GM19099 (cell line): Measurements from ENCODE around the gene DNAJB8.

Source experiments
- POLR2A ChIP-seq: IDR thresholded peaks from 3 replicates; pipeline ENCODE4 v1.6.1; 2011; ENCODE audit warnings: low read depth; ENCODE audit not compliant: insufficient read length; ENCODE audit errors: extremely low read depth

Gene DNAJB8

DNA sequence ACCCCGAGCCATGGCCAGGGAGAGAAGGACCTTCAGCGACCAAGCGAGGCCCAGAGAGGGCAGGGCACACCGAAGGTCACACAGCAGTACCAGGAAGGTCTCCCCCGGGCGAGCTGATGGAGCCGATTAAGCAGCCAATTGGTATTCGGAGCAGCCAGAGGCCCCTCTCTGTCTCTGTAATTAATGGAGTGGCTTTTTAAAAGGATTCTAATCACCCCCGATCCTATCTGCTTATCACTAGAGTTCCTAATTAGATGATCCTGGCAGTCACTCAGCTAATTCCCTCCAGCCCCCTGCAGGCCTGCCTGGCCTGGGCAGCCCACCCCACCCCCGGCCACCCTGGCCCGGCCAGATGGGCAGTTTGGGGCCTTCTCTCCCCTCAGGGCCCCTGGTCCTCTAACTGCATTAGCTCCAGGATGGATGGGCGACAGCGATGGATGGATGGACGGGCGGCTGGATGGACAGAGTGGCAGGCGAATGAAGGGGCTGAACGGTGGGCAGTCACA, 1.6 kb upstream of the DNAJB8 start:
- TF ChIP-seq POLR2A: no peak

DNA sequence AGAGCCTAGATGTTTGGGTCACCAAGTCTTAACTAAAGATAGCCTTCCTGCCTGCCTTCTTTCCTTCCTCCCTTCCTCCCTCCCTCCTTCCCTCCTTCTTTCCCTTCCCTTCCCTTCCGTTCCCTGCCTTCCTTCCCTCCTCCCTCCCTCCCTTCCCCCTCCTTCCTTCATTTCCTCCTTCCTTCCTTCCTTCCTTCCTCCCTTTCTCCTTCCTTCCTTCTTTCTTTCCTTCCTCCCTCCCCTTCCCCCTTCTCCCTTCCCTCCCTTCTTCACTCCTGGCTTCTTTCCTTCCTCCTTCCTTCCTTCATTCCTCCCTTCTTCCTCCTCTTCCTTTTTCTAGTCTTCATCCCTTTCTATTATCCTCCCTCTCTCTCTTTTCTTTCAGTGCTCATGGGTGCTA, 2.0 kb downstream of the DNAJB8 start:
- TF ChIP-seq POLR2A: no peak

DNA sequence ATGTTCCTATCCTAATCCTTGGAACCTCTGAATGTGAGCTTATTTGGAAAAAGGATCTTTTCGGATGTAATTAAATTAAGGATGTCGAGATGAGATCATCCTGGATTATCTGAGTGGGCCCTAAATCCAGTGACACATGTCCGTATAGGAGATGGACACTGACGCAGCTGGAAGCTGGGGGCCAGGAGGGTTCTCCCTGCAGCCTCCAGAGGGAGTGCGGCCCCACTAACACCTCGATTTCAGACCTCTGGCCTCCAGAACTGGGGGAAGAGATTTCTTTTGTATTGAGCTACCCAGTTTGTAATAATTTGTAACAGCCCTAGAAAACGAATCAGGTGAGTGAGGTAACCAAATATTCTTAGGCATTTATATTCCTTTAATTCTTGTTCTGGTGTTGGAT, 2.5 kb downstream of the DNAJB8 start:
- no peak for TF ChIP-seq POLR2A

DNA sequence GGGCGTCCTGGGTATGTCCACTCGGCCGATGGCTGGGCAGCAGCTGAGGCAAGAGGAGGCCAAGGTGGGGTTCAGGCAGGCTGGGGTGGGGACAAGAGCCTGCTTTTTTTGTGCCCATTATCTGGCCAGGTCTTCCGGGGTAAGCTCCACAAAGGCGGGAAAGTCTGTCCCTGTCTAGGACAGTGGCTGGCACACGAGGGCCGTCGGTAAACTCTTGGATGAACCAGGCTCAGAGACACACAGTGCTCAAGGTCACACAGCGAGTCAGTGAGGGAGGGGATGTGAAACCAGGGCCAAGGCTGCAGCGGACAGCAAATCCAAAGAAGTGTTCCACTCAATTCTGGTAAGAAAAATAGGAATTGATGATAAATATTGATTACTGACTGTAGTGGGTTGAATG, 2.9 kb downstream of the DNAJB8 start:
- no peak for TF ChIP-seq POLR2A

DNA sequence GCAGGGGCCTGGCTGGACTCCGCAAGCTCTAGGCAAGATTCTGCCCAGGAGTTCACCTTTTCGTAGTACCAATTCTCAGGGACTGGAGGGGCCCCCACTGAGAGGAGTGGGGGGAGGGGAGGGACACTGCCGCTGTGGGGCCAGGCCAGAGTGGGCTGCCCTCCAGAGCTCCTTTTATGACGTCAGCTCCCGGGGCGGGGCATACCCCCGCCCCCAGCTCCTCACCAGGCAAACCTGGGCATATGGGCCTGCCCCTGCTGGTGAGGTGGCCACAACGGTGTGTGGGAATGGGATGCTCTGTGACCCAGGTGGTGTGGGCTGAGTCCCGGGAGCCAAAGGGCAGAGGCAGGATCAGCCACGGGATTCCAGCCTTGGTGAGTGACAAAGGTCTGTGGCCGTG, 3.3 kb downstream of the DNAJB8 start:
- TF ChIP-seq POLR2A: no peak

DNA sequence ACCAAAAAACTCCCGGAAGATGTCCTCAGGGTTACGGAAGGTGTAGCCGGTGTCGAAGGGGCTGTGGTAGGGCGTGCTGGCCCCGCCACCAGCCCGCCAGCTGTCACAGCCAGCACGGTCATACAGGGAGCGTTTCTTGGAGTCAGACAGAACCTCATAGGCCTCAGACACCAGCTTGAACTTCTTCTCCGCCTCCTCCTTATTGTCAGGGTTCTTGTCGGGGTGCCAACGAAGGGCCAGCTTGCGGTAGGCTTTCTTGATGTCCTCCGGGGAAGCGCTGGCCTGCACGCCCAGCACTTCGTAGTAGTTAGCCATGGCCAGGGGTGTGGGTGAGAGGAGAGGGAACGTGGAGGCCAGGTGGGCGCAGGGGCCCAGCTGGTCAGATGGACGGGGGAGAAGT, 3.8 kb downstream of the DNAJB8 start:
- TF ChIP-seq POLR2A: no peak

DNA sequence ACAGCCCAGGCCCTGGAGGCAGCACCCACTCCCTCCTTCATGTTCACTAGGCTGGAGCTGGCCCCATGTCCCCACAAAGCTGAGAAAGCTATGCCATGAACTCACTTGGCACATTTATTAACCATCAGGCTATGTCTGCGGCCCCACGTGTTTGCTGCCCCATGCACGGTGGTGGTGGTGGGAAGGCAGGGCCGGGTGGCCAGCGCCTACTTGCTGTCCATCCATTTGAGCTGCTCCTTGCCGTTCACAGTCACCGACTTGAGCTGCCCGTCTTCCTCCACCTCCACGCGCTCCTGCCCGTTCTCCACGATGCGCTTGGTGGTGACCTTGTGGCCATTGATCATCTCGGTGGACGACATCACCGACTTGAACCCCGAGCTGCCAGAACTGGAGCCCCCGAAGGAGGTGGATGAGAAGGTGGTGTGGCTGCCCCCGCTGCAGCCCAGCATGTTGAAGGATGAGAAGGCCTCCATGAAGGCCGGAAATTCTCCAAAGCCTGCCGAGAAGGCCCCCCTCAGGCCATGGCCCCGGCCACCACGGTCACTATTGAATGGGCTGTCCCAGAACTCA, 4.3 kb downstream of the DNAJB8 start:
- no peak for TF ChIP-seq POLR2A

DNA sequence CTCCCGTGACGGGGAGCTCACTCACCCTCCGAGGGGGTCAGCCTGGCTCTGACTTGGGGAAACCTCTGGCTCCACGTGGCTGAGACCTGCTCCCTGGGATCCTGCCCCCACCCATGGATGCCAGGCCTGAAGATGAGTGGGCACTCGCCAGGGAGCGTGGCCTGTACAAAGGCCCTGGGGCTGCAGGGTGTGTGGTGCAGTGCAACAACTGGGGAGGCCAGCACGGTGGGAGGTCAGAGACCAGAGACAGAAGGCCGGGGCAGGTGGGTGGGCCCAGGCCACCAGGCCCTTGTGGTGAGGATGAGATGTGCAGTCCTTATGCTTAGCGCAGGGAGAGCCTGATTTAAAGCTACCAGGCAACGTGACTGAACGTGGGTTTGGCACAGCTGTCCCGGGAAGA, 5.0 kb downstream of the DNAJB8 start:
- TF ChIP-seq POLR2A: no peak

DNA sequence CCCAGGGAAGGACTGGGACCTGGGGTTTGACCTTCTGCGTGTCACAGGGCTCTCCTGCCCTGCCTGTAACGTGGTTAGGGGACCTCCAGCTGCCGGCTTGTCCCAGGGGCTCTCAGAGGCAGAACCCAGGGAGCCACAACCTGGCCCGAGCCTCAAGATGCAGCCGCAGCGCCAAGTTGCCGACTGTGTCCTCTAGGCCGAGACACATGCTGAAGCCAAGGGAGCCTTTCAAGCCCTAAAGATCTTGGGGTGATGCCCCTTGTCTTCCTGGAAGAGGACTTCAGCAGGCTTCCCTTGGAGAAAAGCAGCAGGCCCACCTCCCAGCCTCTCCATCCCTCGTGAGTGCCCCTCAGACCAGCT, 7.2 kb downstream of the DNAJB8 start:
- no peak for TF ChIP-seq POLR2A

DNA sequence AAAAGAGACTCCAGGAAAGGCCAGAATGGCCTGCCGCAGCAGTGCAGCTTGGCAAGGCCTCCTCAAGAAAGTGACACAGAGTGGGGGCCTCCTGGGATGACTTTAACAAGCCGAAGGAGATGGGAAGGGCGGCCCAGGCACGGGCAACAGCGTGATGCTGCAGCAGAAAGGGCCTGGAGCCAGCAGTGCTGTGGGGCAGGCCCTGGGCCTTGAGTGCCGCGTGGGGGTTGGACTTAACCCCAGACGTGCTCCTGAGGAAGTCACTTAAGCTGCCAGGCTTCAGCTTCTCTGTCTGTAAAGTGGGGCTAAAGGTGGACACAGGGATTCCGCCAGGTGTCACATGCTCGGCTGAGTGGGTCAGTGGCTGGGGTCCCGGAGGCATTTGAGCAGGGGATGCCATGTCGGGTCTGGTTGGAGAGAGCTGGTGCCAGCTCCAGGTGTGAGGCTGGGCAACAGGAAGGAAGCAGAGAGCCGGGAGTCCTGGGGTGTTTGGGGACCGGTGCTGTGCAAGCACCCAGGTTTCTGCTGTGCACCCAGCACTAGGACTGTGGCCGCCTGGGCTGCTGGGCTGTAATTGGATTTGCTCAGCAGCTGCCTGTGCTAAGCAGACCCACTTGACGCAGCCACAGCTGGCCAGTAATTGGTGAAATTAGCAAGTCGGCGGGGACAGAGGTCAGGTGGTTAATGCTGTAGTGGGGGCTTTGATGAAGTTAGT, 7.8 kb downstream of the DNAJB8 start:
- TF ChIP-seq POLR2A: no peak

DNA sequence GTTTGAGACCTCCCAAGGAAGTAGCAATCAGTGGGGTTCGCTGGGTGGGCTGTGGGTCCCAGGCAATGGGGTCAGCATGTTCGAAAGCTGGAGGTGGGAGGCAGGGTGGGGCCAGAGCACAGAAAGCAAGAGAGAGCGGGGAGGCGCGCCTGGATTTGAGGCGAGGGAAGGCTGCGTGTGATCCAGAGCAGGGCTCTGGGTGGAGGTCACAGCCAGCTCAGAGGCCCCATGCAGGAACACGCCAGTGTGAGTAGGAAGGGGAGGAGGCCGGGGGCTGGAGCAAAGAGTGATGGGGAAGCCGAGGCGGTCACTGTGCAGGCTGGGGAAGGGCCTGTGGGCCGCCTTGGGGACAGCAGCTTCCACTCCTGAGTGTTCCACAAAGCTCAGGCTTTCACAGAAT, 8.8 kb downstream of the DNAJB8 start:
- TF ChIP-seq POLR2A: no peak

DNA sequence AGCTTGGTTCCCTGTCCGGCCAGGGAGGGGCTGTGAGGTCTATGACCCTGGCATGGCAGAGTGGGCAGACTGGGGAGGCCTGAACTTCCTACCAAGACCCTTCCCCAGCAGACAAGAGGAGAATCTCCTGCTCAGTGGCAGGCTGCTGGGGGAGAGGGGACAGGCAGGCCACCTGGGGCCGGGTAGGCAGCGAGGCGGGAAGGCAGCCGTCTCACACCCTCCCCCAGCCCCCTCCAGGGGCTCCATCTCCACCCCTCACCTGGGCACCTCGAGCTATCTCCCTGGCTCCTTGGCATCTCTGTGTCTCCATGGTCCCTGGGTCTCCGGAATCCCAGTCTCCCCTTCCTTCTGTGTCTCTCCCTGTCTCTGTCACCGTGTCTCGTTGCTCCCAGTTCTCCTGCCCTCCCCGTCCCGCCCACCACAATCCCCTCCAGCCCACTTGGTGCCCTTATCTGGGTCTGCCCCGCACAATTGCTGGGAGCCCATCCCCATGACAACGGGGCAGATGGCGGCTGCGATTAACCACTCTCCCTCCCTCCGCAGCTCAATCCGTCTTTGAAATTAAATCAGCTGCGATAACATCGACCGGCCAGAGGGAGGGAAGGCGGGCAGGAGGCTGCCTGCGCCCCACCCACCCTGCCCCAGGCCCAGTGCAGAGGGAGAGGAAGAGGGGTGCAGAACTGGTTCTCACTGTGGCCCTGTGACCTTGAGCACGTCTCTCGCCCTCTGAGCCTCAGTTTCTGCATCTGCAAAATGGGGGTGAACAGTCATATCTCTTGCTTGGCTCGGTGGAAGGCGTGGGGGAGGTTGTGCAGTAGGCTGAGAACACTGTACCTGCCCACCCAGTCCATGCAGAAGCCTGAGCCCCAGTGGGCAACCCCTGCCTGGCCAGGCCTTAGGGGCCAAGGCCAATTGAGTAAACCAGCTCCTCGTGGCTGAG, 9.6 kb downstream of the DNAJB8 start:
- no peak for TF ChIP-seq POLR2A

DNA sequence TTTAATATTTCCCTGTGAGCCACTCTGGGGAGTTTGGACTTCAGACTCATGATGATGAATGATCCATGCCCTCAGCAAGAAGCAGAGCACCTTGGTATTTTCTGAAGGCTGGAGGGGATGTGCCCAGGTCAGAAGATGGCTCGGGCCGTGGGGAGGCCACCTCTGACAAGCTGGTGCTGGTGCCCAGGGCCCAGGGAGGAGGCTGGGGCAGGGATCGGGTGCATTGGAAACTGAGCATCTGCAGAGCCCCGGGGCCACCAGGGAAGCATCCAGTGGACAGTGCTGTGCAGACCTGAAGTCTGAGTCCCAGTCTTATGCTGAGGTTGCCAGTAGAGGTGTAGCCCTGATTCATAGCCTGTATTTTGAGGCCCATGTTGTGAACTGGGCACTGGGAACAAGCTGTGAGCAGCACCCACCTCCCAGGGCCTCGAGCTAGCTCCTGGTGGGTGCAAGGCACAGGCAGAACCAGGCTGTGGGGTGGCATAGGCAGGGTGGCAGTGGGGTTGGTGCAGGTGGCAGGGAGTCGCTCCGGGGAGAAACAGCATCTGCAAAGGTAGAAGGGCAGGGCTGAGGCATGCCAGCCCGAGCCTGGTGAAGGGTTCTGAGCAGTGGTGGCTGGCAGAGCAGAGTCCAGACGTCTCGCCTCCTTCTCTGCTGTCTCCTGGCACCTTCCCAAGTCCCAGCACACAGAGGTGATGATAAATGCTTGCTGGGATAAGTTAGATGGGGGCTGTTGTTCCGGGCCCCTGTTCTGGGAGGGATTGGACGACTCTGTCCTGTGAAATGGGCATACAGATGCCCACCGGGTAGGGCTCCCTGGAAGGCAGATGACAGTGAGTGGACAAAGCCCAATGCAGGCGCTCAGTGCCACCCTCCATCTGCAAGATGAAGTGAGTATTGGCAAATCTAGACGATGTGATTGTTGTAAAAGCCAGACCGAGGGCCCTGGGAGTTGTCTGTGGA, 10.6 kb downstream of the DNAJB8 start:
- no peak for TF ChIP-seq POLR2A

DNA sequence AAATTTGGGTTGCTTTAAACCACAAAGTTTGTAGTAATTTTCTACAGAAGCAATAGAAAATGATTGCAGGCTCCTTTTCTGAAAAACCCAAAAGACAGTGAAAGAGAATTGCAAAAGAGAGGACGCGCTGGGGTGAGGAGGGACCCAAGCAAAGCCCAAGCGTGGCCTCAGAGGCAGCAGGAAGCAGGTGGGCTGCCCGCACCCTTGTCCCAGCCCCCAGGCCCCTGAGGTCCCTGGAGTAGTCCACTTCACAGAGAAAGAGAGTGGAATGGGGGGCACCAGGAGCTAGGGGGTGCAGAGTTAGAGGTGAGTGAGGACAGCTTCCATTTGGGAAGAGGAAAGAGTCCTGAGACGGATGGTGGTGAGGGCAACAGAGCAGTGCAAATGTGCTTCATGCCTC, 11.6 kb downstream of the DNAJB8 start:
- no peak for TF ChIP-seq POLR2A

DNA sequence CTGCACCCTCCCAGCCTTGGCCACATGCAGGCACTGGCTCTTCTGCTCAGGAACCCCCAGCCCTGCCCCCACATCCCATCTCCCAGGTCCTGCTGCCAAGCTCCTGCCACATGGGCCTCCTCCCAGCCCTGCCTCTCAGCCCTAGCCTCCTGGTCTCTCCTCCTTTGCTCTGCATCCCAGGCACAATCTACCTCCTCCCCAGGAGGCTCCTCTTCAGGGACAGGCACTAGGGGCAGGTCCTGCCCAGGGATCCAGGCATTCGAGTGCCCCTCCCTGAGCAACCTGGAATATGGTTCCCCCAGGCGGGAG, 12.4 kb downstream of the DNAJB8 start:
- no peak for TF ChIP-seq POLR2A
